ENCODE data around the gene GET4. TPM values are rescaled to one million over a fixed set of nuclear protein-coding genes. Genes with fewer than 3 reads are reported as not detected.

GET4 gene
- total RNA-seq, 4 donors from 2014 or later: 24.6 to 40.8 (median 30.0) TPM

DNA sequence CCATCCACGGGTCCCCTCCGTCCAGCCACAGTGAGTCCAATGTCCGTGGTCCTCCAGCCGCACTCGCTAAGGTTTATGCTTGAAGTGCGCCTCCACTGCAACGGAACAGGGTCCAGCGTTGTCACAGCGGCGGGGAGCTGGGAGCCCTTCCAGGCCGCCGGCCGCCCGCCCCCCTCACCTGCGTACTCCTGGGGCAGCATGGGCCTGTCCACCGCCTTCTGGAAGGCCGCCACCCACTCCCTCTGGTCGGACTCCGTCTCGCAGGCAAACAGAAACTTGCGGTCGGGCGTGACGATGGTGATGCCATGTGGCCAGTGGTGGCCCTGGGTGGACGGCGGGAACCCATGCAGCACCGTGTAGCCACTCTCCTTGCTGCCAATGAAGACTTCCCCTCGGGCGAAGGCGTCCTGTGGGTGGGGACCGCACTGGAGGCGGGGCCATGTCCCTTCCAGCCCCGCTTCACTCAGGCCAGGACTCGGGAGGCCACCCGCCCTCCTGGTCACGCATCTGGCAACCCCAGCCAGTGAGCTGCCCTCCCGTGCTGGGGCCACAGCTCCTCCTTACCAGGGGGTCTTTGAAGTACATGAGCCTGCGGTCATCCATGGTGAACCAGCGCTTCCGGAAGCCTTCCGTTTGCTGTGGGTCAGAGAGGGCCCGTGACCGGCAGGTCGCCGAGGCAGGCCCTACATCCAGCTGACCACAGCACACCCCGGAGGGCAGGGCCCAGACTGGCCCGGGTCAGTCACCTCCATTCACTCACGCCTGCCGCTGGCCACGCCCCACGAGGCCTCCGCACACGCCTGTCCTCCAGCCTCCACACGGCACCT, 22.7 kb downstream of the GET4 start:
- Histone ChIP-seq H3K4me1 (no peaks in the 10 kb centered on the region), H3K27me3 (peaks cover 3 to 18% (median 6%) of the 10 kb centered on the region in 3 donors), H3K9me3 (no peaks in the 10 kb centered on the region), H3K36me3 (peaks cover 0 to 33% of the 10 kb centered on the region in 2 donors), H3K4me3 (no peak overlapping the region), H3K27ac (no peak overlapping the region)
- ATAC-seq: no peak
- intact Hi-C loops (cut with DNase I; ENCODE audit: low total_unique reads): no loop called here
- no peak for TF ChIP-seq POLR2A (IDR thresholded peaks at IDR 0.05)
- TF ChIP-seq, protein P1, sequence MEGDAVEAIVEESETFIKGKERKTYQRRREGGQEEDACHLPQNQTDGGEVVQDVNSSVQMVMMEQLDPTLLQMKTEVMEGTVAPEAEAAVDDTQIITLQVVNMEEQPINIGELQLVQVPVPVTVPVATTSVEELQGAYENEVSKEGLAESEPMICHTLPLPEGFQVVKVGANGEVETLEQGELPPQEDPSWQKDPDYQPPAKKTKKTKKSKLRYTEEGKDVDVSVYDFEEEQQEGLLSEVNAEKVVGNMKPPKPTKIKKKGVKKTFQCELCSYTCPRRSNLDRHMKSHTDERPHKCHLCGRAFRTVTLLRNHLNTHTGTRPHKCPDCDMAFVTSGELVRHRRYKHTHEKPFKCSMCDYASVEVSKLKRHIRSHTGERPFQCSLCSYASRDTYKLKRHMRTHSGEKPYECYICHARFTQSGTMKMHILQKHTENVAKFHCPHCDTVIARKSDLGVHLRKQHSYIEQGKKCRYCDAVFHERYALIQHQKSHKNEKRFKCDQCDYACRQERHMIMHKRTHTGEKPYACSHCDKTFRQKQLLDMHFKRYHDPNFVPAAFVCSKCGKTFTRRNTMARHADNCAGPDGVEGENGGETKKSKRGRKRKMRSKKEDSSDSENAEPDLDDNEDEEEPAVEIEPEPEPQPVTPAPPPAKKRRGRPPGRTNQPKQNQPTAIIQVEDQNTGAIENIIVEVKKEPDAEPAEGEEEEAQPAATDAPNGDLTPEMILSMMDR (IDR thresholded peaks at IDR 0.05 in 4 of 5, conservative IDR thresholded peaks at IDR 0.05 in 1 of 5): no peak
- DNase-seq: no peak
- in situ Hi-C loops (cut with MboI; ENCODE audit: low sequenced_read_pairs in 4 of 4): no loop called here

DNA sequence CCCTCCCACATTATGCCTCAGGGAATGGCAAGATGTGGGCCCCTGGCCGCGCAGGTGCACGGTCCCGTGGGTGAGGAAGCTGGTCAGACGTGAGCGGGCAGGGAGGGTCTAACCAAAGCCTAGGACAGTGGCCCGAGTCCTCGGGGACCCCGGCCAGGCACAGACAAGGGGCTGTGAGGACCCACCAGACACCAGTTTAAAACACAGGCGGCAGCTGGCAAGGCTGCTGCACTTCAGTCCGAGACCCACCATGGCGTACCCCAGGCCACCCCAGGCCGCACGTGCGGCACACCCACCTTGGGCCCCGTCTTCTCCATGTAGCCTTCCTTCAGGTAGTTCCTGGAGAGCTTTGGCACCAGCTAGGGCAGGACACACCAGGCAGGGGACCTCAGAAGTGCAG, 23.5 kb downstream of the GET4 start:
- TF ChIP-seq POLR2A (IDR thresholded peaks at IDR 0.05): no peak
- TF ChIP-seq, protein P1 (IDR thresholded peaks at IDR 0.05 in 4 of 5, conservative IDR thresholded peaks at IDR 0.05 in 1 of 5): no peak
- no peaks in the 10 kb centered on the region for H3K4me1 ChIP-seq
- no peak overlapping the region for H3K4me3 ChIP-seq
- DNase-seq: no peak
- peaks cover 5 to 24% (median 13%) of the 10 kb centered on the region in 3 donors for H3K27me3 ChIP-seq
- H3K27ac ChIP-seq: no peak overlapping the region
- intact Hi-C loops (cut with DNase I; ENCODE audit: low total_unique reads): no loop called here
- no peaks in the 10 kb centered on the region for H3K9me3 ChIP-seq
- H3K36me3 ChIP-seq: peaks cover 0 to 26% of the 10 kb centered on the region in 2 donors
- no peak for ATAC-seq
- in situ Hi-C loops (cut with MboI; ENCODE audit: low sequenced_read_pairs in 4 of 4): no loop called here

DNA sequence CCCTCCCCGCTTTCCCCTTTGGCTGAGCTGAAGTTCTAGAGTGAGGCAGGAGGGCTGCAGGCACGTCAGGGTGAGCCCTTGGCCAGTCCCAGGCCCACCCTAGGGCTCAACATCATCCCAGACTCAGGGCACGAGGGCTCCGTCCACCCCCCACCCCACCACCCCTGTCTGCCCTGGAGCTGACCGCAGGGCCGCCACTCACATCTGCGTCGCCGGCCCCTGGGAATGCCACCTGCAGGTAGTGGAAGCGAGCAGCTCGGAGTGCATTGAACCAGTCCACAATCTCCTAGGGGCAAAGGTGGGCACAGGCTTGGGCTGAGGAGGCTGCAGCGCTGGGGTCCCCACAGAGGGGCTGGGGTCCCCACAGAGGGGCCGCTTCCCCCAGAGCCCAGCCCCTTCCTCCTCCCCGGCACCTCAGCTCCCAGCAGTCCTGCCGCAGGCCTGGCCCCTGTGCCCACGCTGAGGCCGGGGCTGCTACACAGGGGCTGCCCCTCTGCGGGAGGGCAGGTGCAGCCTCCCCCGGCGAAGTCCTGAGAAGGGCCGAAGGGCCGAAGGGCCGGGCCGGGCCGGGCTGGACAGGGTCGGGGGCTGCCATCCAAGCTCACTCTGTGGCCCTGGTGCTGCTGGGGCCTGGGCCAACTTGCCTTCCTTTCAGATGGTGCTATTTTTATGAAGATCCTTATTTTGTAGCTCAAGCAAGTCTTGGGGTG, 24.1 kb downstream of the GET4 start:
- H3K27me3 ChIP-seq: peaks cover 5 to 24% (median 16%) of the 10 kb centered on the region in 3 donors
- in situ Hi-C loops (cut with MboI; ENCODE audit: low sequenced_read_pairs in 4 of 4): no loop called here
- ATAC-seq (no peak), DNase-seq (no peak)
- intact Hi-C loops (cut with DNase I; ENCODE audit: low total_unique reads): no loop called here
- H3K36me3 ChIP-seq: peaks cover 0 to 19% of the 10 kb centered on the region in 2 donors
- H3K4me1 ChIP-seq: no peaks in the 10 kb centered on the region
- TF ChIP-seq POLR2A (IDR thresholded peaks at IDR 0.05): no peak
- TF ChIP-seq, protein P1 (IDR thresholded peaks at IDR 0.05 in 4 of 5, conservative IDR thresholded peaks at IDR 0.05 in 1 of 5): no peak
- no peaks in the 10 kb centered on the region for H3K9me3 ChIP-seq
- H3K4me3 ChIP-seq: no peak overlapping the region
- H3K27ac ChIP-seq: no peak overlapping the region

DNA sequence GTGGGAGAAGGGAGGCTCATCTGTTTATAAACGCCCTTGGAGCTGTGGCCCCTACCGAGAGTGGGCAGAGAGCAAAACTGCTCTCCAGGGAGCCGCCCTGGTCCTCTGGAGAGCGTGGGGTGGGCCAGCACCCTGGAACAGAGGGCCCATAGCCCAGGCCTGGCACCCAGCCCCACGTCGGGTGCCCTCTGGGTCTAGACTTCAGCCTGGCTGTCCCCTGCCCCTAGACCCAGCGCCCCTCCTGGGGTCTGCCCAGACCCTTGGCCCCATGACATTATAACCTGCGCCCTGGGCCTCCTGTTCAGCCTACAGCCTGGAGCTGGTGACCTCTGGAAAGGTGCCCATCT, 24.7 kb downstream of the GET4 start:
- ATAC-seq: peak in 1 of 2 donors; percentile 4
- no peak for TF ChIP-seq POLR2A (IDR thresholded peaks at IDR 0.05)
- TF ChIP-seq, protein P1 (IDR thresholded peaks at IDR 0.05 in 4 of 5, conservative IDR thresholded peaks at IDR 0.05 in 1 of 5): no peak
- in situ Hi-C loops (cut with MboI; ENCODE audit: low sequenced_read_pairs in 4 of 4) (no loop called here), intact Hi-C loops (cut with DNase I; ENCODE audit: low total_unique reads) (no loop called here)
- no peaks in the 10 kb centered on the region for H3K9me3 ChIP-seq
- DNase-seq: no peak
- no peak overlapping the region for H3K4me3 ChIP-seq
- no peak overlapping the region for H3K27ac ChIP-seq
- H3K27me3 ChIP-seq: peaks cover 5 to 24% (median 16%) of the 10 kb centered on the region in 3 donors
- H3K36me3 ChIP-seq: peaks cover 0 to 14% of the 10 kb centered on the region in 2 donors
- no peaks in the 10 kb centered on the region for H3K4me1 ChIP-seq
